Kidney glomerular epithelial cell (primary cell): ENCODE results near the gene NUP42.
"Not testable (repeated sequence)": the region's sequence is repeated elsewhere in the genome, so short reads cannot be mapped to it uniquely, and the experiment has no call there.

ENCODE experiments used
- DNase-seq: peaks from one replicate; lab custom pipeline; 2025; lab: John Stamatoyannopoulos, UW

NUP42 gene

DNA sequence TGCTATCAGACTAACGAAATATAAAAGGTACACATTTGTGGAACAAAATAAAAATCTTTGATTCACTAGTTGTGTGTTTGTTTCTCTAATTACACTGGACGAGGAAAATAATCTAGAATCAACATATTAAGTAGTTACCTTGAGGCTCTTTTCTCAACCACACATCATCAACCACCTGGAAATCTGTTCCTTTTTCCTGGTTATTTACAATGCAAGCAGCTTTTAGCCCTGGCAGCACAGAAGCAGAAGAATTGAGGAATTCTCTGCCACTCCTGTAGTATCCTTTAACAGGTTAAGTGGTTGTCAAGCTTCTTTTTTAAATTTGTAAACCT is 23.7 kb downstream of the NUP42 start:
- no peak for DNase-seq

DNA sequence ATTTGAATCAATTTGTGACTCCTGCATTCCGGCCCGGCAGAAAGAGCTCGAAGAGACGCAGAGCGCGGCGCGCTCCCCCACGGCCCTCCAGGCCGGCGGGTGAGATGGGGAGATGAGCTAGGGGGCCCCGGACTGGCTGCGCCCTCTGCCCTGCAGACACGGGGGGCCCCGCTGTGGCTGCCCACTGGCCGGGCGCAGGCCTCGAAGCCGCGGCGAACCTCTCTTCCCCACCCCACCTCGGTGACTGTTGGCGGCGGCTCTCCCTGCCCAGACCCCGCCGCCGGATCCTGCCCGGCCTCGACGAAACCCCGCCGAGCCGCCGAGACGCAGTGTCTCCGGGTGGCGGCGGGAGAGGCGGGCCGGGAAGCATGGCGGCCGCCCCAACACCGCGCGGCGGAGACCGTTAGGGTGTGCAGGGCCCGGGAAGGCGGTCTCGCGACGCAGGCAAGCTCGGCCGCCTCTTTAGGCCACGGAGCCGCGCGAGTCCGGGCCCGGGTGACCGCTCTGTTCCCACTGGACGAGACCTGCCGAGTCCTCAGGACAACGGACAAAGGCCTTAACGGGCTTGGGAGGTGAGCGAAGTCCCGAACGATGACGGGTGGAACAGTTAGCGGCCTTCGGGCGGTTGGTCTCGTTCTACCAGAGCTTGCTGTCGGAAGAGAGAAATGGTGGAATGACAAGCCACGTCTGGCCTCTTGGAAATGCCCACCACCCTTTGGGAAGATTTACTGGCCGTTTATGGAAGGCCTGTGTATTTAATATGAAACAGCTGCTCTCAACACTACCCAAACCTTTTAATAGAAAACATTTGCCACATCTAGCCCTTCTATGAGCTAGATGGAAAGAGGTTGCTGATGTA is 24.3 kb downstream of the NUP42 start:
- DNase-seq: no peak

DNA sequence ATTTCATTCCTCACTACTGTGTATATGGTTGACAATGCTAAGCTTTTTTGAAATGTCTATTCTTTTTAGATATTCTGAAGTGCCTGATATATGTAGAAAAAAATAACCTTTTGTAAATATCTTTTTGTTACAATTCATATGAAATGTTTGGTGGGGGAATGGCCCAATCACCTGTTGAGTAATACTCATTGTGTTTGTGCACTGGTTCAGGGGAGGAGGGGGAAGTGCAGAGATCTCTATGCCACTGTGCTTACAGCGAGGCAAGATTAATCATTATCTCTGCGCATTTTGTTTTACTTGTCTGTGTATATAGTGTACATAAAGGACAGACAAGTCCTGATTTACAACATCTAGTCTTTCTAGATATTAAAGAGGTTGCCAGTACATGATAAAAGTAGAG is 25.2 kb downstream of the NUP42 start:
- DNase-seq: no peak

DNA sequence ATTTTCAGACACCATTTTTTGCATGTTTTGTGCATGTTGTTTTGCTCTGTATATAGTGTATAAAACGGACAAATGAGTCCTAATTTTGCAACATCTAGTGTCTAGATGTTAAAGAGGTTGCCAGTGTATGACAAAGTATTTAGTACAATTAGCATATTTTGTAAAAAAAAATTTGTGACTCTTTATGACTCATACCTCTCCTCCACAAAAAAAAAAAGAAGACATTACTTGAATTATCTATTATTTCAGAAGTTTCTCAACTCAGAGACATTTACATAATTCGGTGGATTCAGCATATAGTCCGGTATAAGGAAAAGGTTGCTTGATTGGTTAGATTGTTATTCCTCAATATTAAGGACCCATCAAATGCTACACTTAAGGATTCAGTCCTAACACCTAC is 26.0 kb downstream of the NUP42 start:
- no peak for DNase-seq

DNA sequence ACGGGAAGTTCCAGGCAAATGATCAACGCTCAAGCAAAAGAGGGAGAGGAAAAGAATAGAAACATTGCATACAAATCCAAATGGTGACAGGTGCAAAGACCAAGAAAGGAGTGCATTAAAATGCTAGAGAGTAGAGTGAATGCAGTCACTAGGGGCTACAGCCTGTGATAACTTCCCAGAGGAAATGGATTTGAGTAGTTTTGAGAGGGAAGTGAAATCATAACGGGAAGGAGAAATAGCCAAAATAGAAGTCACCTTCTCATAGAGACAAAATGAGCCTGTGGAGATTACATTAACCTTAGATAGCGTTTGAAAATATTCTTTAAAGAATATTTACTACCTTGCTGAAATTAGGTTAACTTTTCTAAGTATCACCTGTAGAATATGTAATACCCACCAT is 26.5 kb downstream of the NUP42 start:
- no peak for DNase-seq

DNA sequence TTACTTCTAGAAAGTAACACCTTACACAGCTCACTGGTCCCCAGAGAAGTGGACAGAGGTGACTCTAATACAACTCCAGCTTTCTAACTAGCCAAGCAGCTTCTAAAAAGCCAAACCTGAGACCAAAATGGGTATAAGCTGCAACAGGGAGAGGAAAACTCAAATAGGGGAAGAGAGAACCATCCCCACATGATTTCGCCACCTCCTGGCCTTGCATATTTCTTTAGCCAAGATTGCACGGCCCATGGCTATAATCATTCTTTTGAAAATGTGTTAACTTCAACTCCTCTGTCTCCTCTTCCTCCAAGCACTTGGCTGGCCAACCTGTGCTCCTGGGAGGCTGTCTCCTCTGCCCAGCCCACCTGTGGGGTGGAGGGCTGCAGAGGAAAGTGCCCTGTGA is 28.7 kb downstream of the NUP42 start:
- DNase-seq: no peak

DNA sequence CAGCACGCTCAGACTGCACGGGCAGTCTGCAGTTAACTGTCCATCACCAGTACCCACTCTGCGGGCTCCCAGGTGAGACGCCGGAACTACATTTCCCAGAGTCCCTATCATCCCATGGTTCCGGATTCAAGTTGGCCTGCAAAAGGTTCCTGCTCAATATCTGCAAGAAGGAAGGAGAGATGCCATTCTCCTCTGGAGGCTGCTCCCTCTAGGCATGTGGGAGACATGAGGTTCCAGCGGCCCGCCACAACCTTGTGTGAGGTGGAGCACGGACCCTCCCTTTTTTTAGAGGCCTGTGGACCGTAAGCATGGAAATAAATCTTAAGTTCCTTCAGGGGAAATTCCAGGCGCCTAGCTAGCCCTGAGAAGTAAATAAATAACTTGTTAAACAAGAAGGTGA is 29.7 kb downstream of the NUP42 start:
- DNase-seq: peak; percentile 76

DNA sequence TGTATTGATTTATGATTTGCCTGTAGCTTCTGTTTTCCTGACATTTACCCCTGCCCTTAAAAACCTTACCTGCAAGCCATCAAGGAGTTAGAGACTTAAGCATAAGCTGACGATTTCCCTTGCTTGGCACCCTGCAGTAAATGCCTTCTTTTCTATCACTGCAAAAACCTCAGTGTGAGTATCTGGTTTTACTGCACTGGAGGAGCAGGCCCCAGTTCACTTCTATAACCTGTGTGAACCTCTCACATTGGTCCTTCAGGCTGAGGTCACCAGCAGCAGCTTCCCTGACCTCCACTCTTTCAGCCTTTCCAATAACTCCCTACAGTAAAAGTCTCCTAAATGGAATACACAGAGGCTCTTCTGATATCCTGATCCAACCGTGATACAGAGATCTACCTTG is 30.5 kb downstream of the NUP42 start:
- DNase-seq: no peak

DNA sequence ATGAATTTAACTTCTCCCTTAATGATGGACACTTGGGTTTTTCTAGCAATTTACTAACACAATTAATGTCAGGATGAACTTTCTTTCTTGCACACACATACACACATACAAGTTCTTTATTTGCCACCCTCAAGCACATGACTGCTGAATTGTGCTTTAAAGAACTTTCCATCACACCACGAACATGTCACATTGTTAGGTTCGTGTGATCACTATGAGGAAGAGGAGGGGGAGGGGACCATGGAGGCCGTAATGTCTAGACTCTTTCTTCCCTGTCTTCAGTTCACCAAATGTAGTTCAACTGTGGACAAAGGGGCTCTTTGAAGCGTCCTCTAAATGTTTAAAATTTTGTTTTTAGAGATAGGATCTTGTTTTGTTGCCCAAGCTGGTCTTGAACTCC is 31.0 kb downstream of the NUP42 start:
- no peak for DNase-seq

DNA sequence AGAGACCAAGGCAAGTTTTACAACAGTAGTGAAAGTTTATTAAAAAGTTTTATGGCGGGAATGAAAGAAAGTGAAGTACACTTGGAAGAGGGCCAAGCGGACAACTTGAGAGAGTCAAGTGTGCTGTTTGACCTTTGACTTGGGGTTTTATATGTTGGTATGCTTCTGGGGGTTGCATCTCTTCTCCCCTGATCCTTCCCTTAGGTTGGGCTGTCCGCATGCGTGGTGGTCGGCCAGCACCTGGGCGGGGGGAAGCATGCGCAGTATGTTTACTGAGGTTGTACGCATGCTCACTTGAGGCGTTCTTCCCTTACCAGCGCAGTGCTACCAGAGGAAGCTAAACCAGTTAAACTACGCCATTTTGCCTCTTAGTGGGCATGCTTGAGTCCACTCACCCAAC is 31.9 kb downstream of the NUP42 start:
- DNase-seq: no peak

DNA sequence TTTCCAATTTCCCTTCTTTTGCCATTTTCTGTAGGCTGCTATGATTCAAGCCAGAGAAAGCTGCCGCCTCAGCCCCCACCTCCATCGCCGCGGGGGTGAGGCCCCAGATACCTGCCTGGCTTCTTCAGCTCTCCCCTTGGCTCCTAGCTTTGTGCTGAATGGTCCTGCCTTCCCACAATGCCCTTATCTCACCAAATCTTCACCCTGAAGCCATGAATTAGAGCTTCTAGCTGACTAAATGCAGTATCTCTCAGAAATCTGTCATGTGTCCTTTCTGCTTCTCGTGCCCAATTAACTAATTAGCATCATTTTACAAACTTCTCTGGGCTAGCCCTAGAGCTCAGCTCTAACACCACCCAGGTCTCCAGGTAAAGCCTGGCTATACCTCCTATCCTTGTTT is 32.6 kb downstream of the NUP42 start:
- DNase-seq: no peak

DNA sequence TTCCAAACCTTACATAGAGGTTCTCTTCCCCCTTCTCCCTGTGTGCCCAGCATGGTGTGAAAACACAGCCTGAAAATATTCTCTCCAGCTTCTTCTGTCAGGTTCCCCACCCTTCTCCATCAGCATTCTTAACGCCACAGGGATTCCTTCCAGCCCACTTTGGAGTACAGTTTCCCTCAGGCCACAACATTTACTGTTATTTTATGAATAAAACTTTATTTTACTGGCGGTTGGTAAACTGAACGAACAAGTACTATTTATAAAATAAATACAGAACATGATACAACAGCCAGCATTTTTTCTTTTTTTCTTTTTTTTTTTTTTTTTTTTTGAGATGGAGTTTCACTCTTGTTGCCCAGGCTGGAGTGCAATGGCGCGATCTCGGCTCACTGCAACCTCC is 33.1 kb downstream of the NUP42 start:
- no peak for DNase-seq

DNA sequence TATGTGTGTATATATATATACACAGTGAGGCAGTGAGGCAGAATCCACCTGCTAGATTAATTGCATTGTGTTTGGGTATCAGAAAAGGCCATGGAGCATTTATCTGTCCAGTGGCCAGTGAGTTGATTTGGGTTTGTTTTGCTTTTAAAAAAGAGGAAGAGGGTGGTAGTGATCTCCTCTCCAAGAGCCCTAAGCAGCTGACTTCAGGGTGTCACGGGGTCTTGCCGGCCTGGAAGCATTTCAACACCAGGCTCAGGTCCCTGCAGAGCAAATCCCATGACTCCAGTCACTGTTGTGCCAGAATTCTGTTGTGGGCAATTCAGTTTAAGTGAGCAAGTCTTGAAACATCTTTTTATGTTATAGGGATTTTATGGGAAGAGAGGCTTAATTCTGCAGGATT is 34.2 kb downstream of the NUP42 start:
- DNase-seq: no peak

DNA sequence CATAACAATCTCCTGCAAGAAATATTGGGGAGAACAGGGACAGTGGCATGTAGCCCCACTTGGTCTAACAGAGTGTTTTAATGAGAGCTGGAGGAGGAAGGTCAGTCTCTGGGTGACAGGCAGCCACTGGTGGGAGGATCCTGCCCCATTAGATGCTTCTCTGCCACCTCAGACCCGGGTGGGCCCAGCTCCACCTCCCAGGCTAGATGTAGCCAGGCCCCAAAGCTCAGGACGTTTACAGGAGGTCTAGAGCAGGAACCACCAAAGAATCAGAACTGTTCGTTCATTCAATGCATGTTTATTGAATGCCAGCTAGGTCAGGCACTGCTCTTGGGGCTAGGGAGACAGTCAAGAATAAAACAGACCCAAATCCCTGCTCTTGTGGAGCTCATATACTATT is 36.3 kb downstream of the NUP42 start:
- DNase-seq: no peak

DNA sequence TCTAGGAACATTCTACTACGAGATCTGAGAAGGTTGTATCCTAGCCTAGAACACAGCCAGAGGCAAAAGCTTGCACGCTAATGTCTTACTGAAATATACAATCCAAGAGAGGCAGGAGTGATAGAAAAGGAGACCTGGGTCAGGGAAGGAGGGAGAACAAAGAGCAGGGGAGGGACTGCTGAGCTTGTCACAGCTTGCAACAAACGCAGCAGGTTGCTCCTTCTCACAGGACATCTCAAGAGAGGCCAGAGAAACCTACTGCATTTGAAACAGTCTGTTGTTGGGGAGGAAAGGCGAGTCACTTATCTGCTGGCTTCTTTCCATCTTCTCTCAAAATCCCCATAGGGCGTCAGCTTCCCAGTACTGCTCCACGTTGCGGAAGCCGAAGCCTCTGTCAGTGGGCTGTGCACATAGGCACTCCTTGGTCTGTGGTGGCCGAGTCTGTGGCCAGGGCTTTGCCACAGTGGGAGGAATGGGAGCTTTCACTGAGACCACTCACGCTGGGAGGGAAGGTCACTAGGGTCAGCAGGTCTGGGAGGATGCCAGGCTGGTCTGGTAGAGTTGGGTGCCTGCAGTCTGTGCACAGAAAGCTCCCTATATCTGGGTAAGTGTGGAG is 39.0 kb downstream of the NUP42 start:
- DNase-seq: no peak

DNA sequence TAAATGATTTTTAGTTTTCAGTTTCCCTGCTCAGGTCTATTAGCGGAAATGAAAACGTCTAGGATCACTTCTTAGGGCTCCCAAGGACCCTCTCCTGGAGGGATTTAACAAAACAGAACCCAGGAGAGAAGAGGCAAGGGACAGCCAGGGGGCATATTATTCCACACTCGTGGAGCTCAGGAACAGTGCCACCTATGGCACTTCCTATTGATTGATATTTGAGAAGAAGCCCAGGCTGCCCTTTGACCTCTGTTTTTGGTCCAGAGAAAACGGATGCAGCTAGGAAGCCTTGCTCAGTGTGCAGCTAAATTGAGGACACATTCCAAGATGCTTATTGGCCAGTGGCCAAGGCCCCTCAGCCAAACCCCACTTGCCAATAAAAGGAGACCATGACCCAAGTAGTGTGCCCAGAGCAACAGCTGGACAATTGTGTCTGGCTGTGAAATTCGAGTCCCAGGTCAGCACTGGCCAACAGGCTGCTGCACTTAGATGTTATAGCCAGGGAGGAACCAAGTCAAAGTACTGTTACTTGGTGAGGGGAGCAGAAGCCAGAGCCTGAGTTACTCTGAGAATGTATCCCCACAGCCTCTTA is 40.7 kb downstream of the NUP42 start:
- no peak for DNase-seq

DNA sequence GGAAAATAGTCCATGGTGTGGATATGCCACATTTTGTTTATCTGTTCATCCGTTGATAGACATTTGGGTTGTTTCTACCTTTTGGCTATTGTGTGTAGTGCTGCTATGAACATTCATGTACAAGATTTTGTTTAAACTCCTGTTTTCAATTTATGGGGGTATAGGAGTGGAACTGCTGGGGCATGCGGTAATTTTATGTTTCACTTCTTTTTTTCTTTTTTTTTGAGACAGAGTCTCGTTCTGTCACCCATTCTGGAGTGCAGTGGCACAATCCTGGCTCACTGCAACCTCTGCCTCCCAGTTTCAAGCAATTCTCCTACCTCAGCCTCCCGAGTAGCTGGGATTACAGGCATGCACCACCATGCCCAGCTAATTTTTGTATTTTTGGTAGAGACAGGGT is 42.5 kb downstream of the NUP42 start:
- not testable (repeated sequence) for DNase-seq

DNA sequence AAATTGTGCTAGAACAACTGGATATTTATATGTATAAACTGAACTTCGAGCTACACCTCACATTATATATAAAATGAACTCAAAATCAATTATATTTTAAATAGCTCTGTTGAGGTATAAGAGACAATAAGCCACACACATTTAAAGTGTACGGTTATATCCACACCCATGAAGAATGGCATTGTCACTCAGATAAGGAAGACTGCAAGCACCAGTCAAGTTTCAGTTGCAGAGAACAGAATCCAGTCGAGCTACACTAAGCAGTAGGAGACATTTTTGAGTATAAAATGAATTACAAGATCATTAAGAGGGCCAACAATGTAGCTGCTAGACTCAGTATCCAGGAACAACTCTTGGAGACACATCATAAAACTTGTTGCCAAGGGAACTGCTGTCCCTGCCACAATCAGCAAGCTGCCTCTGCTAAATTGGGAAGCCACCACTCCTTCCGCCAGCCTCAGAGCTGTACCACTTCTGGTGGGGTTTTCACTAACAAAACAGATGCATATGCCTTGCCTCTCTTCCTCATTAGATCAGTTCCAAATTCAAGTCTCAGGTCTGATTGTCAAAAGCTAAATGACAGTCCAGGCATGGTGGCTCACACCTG is 45.1 kb downstream of the NUP42 start:
- no peak for DNase-seq

DNA sequence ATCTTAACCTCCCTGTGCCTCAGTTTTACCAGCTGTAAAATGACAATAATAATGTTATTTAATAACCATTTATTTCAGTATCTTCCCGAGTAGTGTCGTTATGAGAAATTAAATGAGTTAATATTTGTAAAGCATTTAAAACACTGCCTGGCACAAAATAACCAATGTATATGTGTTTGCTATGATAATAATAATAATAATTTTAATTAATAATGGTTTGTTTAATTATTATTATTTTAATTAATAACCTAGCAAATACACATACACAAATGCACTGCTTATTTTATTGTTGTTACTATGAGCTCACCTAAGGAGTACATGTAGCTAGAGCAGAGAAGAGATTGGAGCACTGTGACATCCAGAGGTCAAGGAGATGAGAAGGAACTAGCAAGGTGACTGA is 46.6 kb downstream of the NUP42 start:
- DNase-seq: no peak

DNA sequence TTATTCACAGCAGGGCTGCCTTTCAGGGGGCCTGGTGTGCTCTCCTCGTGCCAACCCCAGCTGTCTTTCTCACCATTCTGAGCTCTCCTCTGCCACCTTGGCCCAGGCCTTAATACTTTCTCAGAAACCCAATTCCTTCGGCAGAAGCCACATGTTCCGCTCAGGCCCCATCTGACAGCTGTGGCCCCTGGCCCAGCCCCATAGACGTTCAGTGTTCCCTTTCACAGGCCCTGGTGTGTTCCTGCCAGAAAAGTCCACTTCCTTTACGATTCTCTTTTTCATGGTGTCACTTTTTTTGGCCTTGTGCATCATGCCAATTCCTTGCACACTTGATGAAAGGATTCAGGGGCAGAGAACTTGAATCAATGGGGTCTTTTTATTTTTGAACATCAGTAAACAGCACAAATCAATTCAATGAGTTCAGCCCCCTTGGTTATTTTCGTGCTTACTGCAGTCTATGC is 48.8 kb downstream of the NUP42 start:
- no peak for DNase-seq

DNA sequence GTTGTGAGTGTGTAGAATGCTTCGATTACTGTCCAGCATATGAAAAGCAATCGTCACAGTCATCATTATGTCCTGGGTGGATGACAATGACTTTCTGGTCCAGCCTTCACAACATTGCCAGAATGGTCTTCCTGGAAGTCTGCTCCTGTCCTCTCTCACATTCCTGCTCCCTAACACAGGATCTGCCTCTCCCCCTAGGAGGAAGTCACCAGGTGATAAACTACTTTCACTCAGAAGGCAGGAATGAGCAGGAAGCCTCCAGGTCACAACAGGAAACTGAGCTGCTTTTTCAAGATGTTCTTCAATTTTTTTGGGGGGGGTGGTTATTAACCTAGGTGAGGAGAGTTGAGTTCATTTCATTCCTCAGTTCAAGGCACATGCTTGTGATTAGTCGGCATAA is 51.1 kb downstream of the NUP42 start:
- no peak for DNase-seq

DNA sequence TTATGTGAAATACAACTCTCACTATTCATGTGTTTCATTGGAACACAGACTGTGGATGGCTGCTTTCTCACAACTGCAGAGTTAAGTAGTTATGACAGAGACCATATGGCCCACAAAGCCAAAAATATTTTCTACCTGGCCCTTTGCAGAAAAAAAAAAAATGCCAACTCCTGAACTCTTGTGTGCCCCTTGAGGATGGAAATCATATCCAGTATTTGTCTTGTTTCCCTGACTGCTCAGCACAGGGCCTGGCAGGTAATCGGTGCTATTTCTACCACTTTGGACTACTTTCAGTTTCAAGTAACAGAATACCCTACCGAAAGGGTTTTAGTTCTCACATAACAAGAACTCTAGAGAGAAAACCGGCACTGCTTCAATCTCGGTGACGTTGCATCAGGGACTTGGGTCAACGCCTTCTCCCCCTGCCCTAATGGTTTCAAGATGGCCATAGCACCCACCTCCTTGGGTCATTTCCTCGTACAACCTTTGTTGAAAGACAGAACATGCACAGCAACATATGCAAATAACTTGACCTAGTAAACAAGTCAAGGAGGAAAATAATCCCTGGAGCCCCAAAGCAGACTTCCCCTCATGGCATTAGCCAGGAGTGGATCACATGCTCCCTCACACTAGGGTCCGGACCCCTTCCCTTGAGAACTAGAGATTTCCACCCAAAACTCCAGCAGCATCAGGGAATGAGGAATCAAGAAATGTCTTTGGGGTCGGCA is 52.9 kb downstream of the NUP42 start:
- DNase-seq: no peak
